Heart left ventricle (tissue), 16 donors: Measurements from ENCODE around the gene SOCS3. TPM values are rescaled to one million over a fixed set of nuclear protein-coding genes. Genes with fewer than 3 reads are reported as not detected.

Source experiments
- ATAC-seq, 4 donors: fragments of 200-7000 bp; cut with Tn5 transposase; one replicate each; pipeline ENCODE4 v1.9.1; 2020 to 2022; ENCODE audit warnings: moderate library complexity in 4 of 4, mild to moderate bottlenecking in 3 of 4, moderate number of reproducible peaks in 1 of 4
- DNase-seq, 5 donors: peaks; one replicate each; pipeline ENCODE4 v3.0.0-alpha.2; 2020
- H3K27ac ChIP-seq, 12 donors: fragments of 200-600 bp; sonication (generic) in 4 of 12; one replicate each; pipeline versions ENCODE4 v1.5.0 to v1.8.0; 2016 to 2022; ENCODE audit warnings: mild to moderate bottlenecking in 2 of 12
- H3K27me3 ChIP-seq, 9 donors: fragments of 200-600 bp; sonication (generic) in 2 of 9; one replicate each; pipeline versions ENCODE4 v1.5.1 to v1.8.0; 2016 to 2022; ENCODE audit warnings: mild to moderate bottlenecking in 3 of 9
- H3K36me3 ChIP-seq, 9 donors: fragments of 200-600 bp; sonication (generic) in 2 of 9; one replicate each; pipeline versions ENCODE4 v1.5.0 to v1.8.0; 2018 to 2022; ENCODE audit warnings: mild to moderate bottlenecking in 2 of 9
- H3K4me1 ChIP-seq, 12 donors: fragments of 200-600 bp; sonication (generic) in 4 of 12; one replicate each; pipeline versions ENCODE4 v1.5.0 to v1.8.0; 2016 to 2022; ENCODE audit warnings: mild to moderate bottlenecking in 3 of 12
- H3K4me3 ChIP-seq, 12 donors: fragments of 200-600 bp; sonication (generic) in 4 of 12; one replicate each; pipeline versions ENCODE4 v1.5.0 to v1.8.0; 2017 to 2022; ENCODE audit warnings: mild to moderate bottlenecking in 9 of 12, moderate library complexity in 4 of 12
- H3K9me3 ChIP-seq, 12 donors: fragments of 200-600 bp; sonication (generic) in 4 of 12; one replicate each; pipeline versions ENCODE4 v1.5.0 to v1.8.0; 2016 to 2022; ENCODE audit warnings: mild to moderate bottlenecking in 1 of 12
- CTCF ChIP-seq, 12 donors: fragments of 200-600 bp; sonication (generic) in 4 of 12; IDR thresholded peaks; one replicate each; pipeline versions ENCODE4 v1.5.0 to v1.8.0; 2018 to 2022; ENCODE audit warnings: antibody characterized with exemption in 12 of 12, mild to moderate bottlenecking in 5 of 12
- POLR2A ChIP-seq, 2 donors: fragments of 450-650 bp; IDR thresholded peaks; one replicate each; pipeline ENCODE4 v1.6.1; 2017; ENCODE audit warnings: antibody characterized with exemption in 2 of 2, mild to moderate bottlenecking in 2 of 2, moderate library complexity in 2 of 2
- WGBS, 4 donors: extraction: QIAGEN DNeasy Blood & Tissue Kit in 2 of 4; methylation state at CpG; one replicate each; pipeline versions ENCODE4 v1.1.5 to v1.1.7; 2013 to 2018; 5-methylcytosine and 5-hydroxymethylcytosine counted together
- intact Hi-C, 10 donors: fragments of 100-400 bp; cut with DNase I; formaldehyde crosslinking; loops; one replicate each; pipeline versions ENCODE4 v1.11.1 to v1.14.2; 2022
- polyA plus RNA-seq, 2 donors: library from polyadenylated mRNA; stranded (reverse); fragments of 200-250 nt; gene quantifications; one replicate each; pipeline ENCODE4 v1.2.3, GENCODE V29; 2013
- total RNA-seq, 9 donors: library from RNA; depleted of rRNA in 2 of 9; stranded (reverse); fragments of >200 nt in 2 of 9; fragmentation: NEBNext Ultra II Directional in 3 of 9; extraction: Animal tissue kit (Norgen Biotek cat#: 25700) in 3 of 9; gene quantifications; one replicate each; pipeline versions ENCODE4 v1.1.0 to v1.2.4, GENCODE V29; 2016 to 2023
- donor health status: ischemic (EF 13 %, LVEDD 7.1; RV severe dilation, severe dysfunction).
- donor health status: healthy with polysubstance abuse.
- donor health status: DM: no; HTN: yes; CAD: no.
- donor health status: DM: no; HTN: no; CAD: no.
- donor health status: ischemic (EF 25% LVEDD 6.9; RV normal size, moderate dysfunction).
- donor health status: ischemic (EF 25% LVEDD 5.7; RV mildly dilated, moderate dysfunction).
- donor health status: healthy.
- donor health status: DM: yes; HTN: yes; CAD: no.
- donor health status: ischemic (EF 35%, LVEDD 5.7; RV mildly dilated, moderate dysfunction).
- donor health status: nonischemic (EF 11% LVEDD 7.7; RV severe dilation, severe dysfunction).
- donor health status: DM: yes; HTN: yes; CAD: no.
- donor health status: PGD.
- donor health status: ischemic (EF 29% LVEDD 5.4; RV normal size, mild dysfunction).
- donor health status: nonischemic (EF 23%, LVEDD 6.1; RV moderate dilation, normal function).

The SOCS3 gene
- total and polyA plus RNA-seq, 11 donors, result 4.6 to 134 (median 15.9) TPM

- DNase-seq, result peak; percentile 92 to 97 (median 94)
- H3K9me3 ChIP-seq, result no peaks in the 10 kb centered on the region
- TF ChIP-seq POLR2A (IDR thresholded peaks at IDR 0.05) (no peak), CTCF (IDR thresholded peaks at IDR 0.05) (peak; percentile 82 to 96 (median 93))
- peaks cover 0 to 38% (median 16%) of the 10 kb centered on the region in 9 donors for H3K36me3 ChIP-seq
- intact Hi-C loops, result loop anchor here (1.0 to 5.0 kb wide), 10 partner anchors 36 to 73 kb away; no protein-coding TSS in a partner anchor
- H3K27ac ChIP-seq, result peak overlapping the region; percentile 85 to 100 (median 96)
- WGBS, 4 donors, result 2 to 5% (median 3%) methylated on average over 26 to 49 of the region's 49 CpGs
- H3K27me3 ChIP-seq, result no peaks in the 10 kb centered on the region
- peaks cover 0 to 57% (median 41%) of the 10 kb centered on the region in 12 donors for H3K4me1 ChIP-seq
- ATAC-seq, result peak; percentile 70 to 77 (median 72)
- H3K4me3 ChIP-seq, result peak overlapping the region in 11 of 12 donors; percentile 37 to 97 (median 80)
Observed at GRCh38 chr17:78360371-78361224, 721 bp upstream of the SOCS3 start.

- peak in 2 of 4 donors; percentile 1 to 3 for ATAC-seq
- peaks cover 0 to 40% (median 16%) of the 10 kb centered on the region in 9 donors for H3K36me3 ChIP-seq
- WGBS, 4 donors, result 2 to 4% (median 2%) methylated on average over 29 to 70 of the region's 70 CpGs
- no peaks in the 10 kb centered on the region for H3K9me3 ChIP-seq
- H3K4me3 ChIP-seq, result peak overlapping the region; percentile 56 to 97 (median 82)
- peaks cover 0 to 60% (median 39%) of the 10 kb centered on the region in 12 donors for H3K4me1 ChIP-seq
- H3K27ac ChIP-seq, result peak overlapping the region; percentile 91 to 100 (median 97)
- intact Hi-C loops, result loop anchor here in 3 of 10 donors (5.0 kb wide), 2 partner anchors 37 to 67 kb away; no protein-coding TSS in a partner anchor
- DNase-seq, result peak in 2 of 5 donors; percentile 58 to 76
- no peak for TF ChIP-seq CTCF (IDR thresholded peaks at IDR 0.05)
- no peak for TF ChIP-seq POLR2A (IDR thresholded peaks at IDR 0.05)
- H3K27me3 ChIP-seq, result no peaks in the 10 kb centered on the region
Observed at GRCh38 chr17:78359321-78359996, 418 bp downstream of the SOCS3 start.

- Histone ChIP-seq H3K9me3 (no peaks in the 10 kb centered on the region), H3K4me1 (peaks cover 0 to 67% (median 42%) of the 10 kb centered on the region in 12 donors), H3K27ac (peak overlapping the region; percentile 91 to 100 (median 97)), H3K27me3 (no peaks in the 10 kb centered on the region), H3K4me3 (peak overlapping the region; percentile 56 to 97 (median 82)), H3K36me3 (peaks cover 0 to 40% (median 16%) of the 10 kb centered on the region in 9 donors)
- no peak for ATAC-seq
- TF ChIP-seq CTCF (IDR thresholded peaks at IDR 0.05), result no peak
- no peak for TF ChIP-seq POLR2A (IDR thresholded peaks at IDR 0.05)
- WGBS, 4 donors, result 26 to 93% (median 31%) methylated on average over 8 to 72 of the region's 72 CpGs
- intact Hi-C loops, result loop anchor here in 3 of 10 donors (5.0 kb wide), 2 partner anchors 36 to 66 kb away; no protein-coding TSS in a partner anchor
- DNase-seq, result no peak
Observed at GRCh38 chr17:78358538-78359320, 1.1 kb downstream of the SOCS3 start.
